ENCODE data around the gene SYPL1. TPM values are rescaled to one million over a fixed set of nuclear protein-coding genes. Genes with fewer than 3 reads are reported as not detected.
A peak's percentile ranks its signal among the peaks of the same experiment; 100 is the strongest.

The SYPL1 gene
- total and polyA plus RNA-seq, 9 of the 15 experiments (the other 6 are each of a cell fraction or from before 2014, with no cell fraction given) = 23.8 to 214 (median 70.2) TPM

DNA sequence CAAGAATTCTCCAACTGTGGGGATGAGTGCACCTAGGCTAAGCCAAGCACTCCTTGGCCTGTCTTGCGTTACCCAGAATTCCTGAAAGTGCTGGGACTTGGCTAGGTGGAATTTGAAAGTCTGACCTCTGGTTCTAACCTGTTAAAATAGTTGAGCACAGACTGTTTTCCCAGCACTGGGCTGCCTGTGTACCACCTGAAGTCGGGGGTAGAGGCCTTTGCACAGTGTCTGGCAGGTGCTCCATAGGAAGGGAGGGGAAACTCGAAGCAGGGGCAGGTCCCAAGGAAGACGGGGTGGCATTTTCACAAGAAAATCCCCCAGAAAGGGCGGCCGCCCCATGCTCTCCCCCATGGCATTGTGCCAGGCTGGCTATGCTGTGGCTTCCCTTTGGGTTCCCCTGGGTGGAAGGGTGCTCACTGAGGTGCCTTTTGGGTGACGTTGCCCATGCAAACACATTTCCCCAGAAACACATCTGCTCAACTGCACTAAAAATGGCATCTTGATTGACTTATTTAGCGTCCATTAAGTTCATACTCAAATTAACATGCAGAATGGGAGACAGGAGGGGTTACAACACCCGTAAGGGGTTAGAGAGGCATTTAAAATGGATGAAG is 62.9 kb downstream of the SYPL1 start:
- CTCF ChIA-PET (ENCODE audit: low intra/inter-chr PET ratio) = interaction anchor here (0.5 to 3.1 kb wide), 2 partner anchors 104 to 292 kb away, joined by 3 to 20 read pairs; no protein-coding TSS in a partner anchor

More for the DNA sequence above, 62.9 kb downstream of the SYPL1 start:
- no peak for ATAC-seq
- no peak overlapping the region for H3K4me2 ChIP-seq (ENCODE audit: insufficient read depth, low read length)
- BruUV-seq (replicated peaks) = no TSS peak
- H3K4me1 ChIP-seq (replicated peaks in 1 of 2; ENCODE audit: control insufficient read depth in 2 of 2, insufficient read depth in 2 of 2, low read length in 2 of 2) = no peaks in the 10 kb centered on the region
- WGBS (ENCODE audit: insufficient coverage, low coverage, missing lambda C conversion rate) = 2% methylated on average over 9 of the region's 9 CpGs
- intact Hi-C loops (cut with micrococcal nuclease) (no loop called here), in situ Hi-C loops (cut with MboI) (no loop called here)
- DNase-seq (ENCODE audit: extremely low read depth in 1 of 4, low spot score in 3 of 4) = no peak
- TF ChIP-seq BMI1 (IDR thresholded peaks at IDR 0.05; ENCODE audit: low read length) (no peak), MTF1 (CRISPR knock-in tag; IDR thresholded peaks at IDR 0.05; ENCODE audit: borderline replicate concordance) (no peak), HDGF (IDR thresholded peaks at IDR 0.05) (no peak), POLR2G (IDR thresholded peaks at IDR 0.05; ENCODE audit: low read depth, low read length) (no peak), LCOR (CRISPR knock-in tag; IDR thresholded peaks at IDR 0.05) (0 out of 2 replicates have a peak, but pooled peaks have one; percentile 28)
- TF ChIP-seq, protein P1, sequence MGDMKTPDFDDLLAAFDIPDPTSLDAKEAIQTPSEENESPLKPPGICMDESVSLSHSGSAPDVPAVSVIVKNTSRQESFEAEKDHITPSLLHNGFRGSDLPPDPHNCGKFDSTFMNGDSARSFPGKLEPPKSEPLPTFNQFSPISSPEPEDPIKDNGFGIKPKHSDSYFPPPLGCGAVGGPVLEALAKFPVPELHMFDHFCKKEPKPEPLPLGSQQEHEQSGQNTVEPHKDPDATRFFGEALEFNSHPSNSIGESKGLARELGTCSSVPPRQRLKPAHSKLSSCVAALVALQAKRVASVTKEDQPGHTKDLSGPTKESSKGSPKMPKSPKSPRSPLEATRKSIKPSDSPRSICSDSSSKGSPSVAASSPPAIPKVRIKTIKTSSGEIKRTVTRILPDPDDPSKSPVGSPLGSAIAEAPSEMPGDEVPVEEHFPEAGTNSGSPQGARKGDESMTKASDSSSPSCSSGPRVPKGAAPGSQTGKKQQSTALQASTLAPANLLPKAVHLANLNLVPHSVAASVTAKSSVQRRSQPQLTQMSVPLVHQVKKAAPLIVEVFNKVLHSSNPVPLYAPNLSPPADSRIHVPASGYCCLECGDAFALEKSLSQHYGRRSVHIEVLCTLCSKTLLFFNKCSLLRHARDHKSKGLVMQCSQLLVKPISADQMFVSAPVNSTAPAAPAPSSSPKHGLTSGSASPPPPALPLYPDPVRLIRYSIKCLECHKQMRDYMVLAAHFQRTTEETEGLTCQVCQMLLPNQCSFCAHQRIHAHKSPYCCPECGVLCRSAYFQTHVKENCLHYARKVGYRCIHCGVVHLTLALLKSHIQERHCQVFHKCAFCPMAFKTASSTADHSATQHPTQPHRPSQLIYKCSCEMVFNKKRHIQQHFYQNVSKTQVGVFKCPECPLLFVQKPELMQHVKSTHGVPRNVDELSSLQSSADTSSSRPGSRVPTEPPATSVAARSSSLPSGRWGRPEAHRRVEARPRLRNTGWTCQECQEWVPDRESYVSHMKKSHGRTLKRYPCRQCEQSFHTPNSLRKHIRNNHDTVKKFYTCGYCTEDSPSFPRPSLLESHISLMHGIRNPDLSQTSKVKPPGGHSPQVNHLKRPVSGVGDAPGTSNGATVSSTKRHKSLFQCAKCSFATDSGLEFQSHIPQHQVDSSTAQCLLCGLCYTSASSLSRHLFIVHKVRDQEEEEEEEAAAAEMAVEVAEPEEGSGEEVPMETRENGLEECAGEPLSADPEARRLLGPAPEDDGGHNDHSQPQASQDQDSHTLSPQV (IDR thresholded peaks at IDR 0.05) = no peak
- TF ChIP-seq, protein P2, sequence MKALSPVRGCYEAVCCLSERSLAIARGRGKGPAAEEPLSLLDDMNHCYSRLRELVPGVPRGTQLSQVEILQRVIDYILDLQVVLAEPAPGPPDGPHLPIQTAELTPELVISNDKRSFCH (CRISPR knock-in tag; IDR thresholded peaks at IDR 0.05) = no peak
- TF ChIP-seq, protein P2 (tag; IDR thresholded peaks at IDR 0.05) = no peak
- TF ChIP-seq, protein P3, sequence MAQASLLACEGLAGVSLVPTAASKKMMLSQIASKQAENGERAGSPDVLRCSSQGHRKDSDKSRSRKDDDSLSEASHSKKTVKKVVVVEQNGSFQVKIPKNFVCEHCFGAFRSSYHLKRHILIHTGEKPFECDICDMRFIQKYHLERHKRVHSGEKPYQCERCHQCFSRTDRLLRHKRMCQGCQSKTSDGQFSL (CRISPR knock-in tag; IDR thresholded peaks at IDR 0.05) = no peak
- TF ChIP-seq, protein P3 (tag; IDR thresholded peaks at IDR 0.05) = no peak
- H4K20me1 ChIP-seq (replicated peaks; ENCODE audit: control insufficient read depth, insufficient read depth, low read length) = peaks cover 7% of the 10 kb centered on the region; the same call in 1 of the 2 replicates
- FAIRE-seq = no peak
- H3K9me3 ChIP-seq (replicated peaks; ENCODE audit: control insufficient read depth, insufficient read depth, low read depth, low read length) = 0 out of 2 replicates have a peak, but pooled peaks cover 2% of the 10 kb centered on the region
- no peak overlapping the region for H3K4me3 ChIP-seq
- H3K9ac ChIP-seq (ENCODE audit: insufficient read depth in 1 of 2, low read depth in 2 of 2, low read length in 2 of 2) = no peak overlapping the region
- H3K79me2 ChIP-seq (ENCODE audit: control insufficient read depth, insufficient read depth, low read length) = no peaks in the 10 kb centered on the region
- H3K9me1 ChIP-seq (ENCODE audit: control insufficient read depth, insufficient read depth, low read length) = no peaks in the 10 kb centered on the region
- POLR2A ChIA-PET = no interaction called here
- H3K27me3 ChIP-seq (ENCODE audit: control insufficient read depth in 2 of 2, insufficient read depth in 2 of 2, low read length in 2 of 2) = peaks cover 64 to 76% of the 10 kb centered on the region in 2 experiments
- no peaks in the 10 kb centered on the region for H3K36me3 ChIP-seq (ENCODE audit: control insufficient read depth, insufficient read depth, low read length)
- no peak overlapping the region for H3K27ac ChIP-seq (ENCODE audit: extremely low read depth, low read depth, low read length)
- H2AFZ ChIP-seq (ENCODE audit: low read depth, low read length) = no peak overlapping the region

Data from K562 (cell line).